ENCODE results near the gene NCK2. TPM values are rescaled to one million over a fixed set of nuclear protein-coding genes. Genes with fewer than 3 reads are reported as not detected.
A peak's percentile ranks its signal among the peaks of the same experiment; 100 is the strongest.

The NCK2 gene
- total RNA-seq, 4 donors from 2014 or later = 46.0 to 62.6 (median 55.3) TPM

DNA sequence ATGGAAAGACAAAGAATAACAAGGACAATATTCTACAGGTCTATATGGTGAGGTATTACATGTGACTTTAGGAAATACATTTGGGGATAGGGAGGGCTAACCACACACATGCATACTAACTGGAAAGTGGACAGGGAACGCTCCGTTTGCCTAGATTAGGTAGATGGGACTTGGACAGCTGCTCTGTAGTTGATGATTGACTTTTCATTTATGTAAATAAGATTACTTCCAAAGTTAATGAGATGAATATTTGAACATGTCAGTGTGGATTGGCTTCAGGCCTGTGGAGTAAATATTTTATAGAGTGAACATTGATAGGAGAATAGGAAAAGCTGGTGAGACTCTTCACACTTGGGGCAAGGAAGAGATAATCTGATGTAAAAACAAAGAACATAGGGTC lies 142.0 kb downstream of the NCK2 start:
- DNase-seq = no peak
- peaks cover 38 to 44% of the 10 kb centered on the region in 2 donors for H3K4me1 ChIP-seq
- 88 to 96% methylated on average over 2 of the region's 2 CpGs for WGBS, 2 donors
- no peak for TF ChIP-seq POLR2A (IDR thresholded peaks at IDR 0.05)
- TF ChIP-seq, protein P1, sequence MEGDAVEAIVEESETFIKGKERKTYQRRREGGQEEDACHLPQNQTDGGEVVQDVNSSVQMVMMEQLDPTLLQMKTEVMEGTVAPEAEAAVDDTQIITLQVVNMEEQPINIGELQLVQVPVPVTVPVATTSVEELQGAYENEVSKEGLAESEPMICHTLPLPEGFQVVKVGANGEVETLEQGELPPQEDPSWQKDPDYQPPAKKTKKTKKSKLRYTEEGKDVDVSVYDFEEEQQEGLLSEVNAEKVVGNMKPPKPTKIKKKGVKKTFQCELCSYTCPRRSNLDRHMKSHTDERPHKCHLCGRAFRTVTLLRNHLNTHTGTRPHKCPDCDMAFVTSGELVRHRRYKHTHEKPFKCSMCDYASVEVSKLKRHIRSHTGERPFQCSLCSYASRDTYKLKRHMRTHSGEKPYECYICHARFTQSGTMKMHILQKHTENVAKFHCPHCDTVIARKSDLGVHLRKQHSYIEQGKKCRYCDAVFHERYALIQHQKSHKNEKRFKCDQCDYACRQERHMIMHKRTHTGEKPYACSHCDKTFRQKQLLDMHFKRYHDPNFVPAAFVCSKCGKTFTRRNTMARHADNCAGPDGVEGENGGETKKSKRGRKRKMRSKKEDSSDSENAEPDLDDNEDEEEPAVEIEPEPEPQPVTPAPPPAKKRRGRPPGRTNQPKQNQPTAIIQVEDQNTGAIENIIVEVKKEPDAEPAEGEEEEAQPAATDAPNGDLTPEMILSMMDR (IDR thresholded peaks at IDR 0.05) = no peak
- H3K27ac ChIP-seq = peak overlapping the region; percentile 52 to 68 (median 60)
- no peak overlapping the region for H3K4me3 ChIP-seq (replicated peaks in 1 of 3)
- H3K9me3 ChIP-seq = no peaks in the 10 kb centered on the region
- no peaks in the 10 kb centered on the region for H3K27me3 ChIP-seq
- peaks cover 0 to 3% of the 10 kb centered on the region in 2 donors for H3K36me3 ChIP-seq
- intact Hi-C loops (cut with DNase I) = loop anchor here (10.0 kb wide), 2 partner anchors 62 to 142 kb away; partner anchors contain the start of gene NCK2

DNA sequence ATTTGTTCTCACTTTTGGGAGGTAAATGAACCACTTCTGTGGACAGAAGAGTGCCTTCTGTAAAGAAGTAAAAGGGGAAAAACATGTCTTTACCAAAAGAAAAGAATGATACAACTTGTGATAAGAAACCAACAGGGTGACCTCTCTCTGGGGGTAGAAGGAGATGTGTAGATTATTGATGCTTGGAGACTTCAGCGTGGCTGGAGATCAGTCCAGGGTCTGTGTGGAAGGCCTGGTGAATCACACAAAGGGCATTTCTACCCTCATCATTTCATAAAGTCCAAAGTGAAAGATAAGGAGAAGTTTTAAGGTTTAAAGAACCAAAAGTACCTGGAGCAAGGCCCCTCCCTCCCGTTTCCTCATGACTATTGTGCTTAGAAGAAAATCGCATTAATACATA lies 142.5 kb downstream of the NCK2 start:
- TF ChIP-seq POLR2A (IDR thresholded peaks at IDR 0.05) = no peak
- TF ChIP-seq, protein P1 (IDR thresholded peaks at IDR 0.05) = no peak
- intact Hi-C loops (cut with DNase I) = loop anchor here (10.0 kb wide), 2 partner anchors 62 to 142 kb away; partner anchors contain the start of gene NCK2
- peaks cover 33 to 38% of the 10 kb centered on the region in 2 donors for H3K4me1 ChIP-seq

DNA sequence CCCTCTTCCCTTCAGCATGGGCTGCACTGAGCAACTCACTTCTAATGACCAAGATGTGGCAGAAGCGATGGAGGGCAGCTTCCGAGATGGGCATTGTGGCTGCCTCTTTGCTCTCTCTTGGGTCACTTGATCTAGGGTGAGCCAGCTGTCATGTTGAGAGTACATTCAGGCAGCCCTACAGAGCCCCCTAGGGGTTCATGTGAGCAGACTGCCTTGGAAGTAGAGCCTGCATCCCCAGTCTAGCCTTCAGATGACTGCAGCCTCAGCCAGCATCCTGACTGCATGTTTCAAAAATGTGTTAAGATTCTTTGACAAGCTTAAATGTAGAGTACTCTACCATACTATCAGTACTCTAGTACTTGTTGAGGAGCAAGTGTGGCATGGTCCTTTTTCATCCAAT lies 143.9 kb downstream of the NCK2 start:
- H3K4me1 ChIP-seq = peaks cover 21 to 27% of the 10 kb centered on the region in 2 donors
- 97 to 100% methylated on average over 2 of the region's 2 CpGs for WGBS, 2 donors
- intact Hi-C loops (cut with DNase I) = loop anchor here (10.0 kb wide), 2 partner anchors 64 to 144 kb away; partner anchors contain the start of gene NCK2
- no peaks in the 10 kb centered on the region for H3K27me3 ChIP-seq
- no peak overlapping the region for H3K4me3 ChIP-seq (replicated peaks in 1 of 3)
- DNase-seq = no peak
- no peaks in the 10 kb centered on the region for H3K9me3 ChIP-seq
- H3K36me3 ChIP-seq = peaks cover 0 to 8% of the 10 kb centered on the region in 2 donors
- H3K27ac ChIP-seq = no peak overlapping the region
- TF ChIP-seq, protein P1 (IDR thresholded peaks at IDR 0.05) = no peak
- TF ChIP-seq POLR2A (IDR thresholded peaks at IDR 0.05) = no peak

More for the DNA sequence above, 142.5 kb downstream of the NCK2 start:
- 94% methylated on average over 3 of the region's 3 CpGs for WGBS, 2 donors
- H3K4me3 ChIP-seq (replicated peaks in 1 of 3) = no peak overlapping the region
- H3K27me3 ChIP-seq = no peaks in the 10 kb centered on the region
- H3K36me3 ChIP-seq = no peaks in the 10 kb centered on the region
- no peak for DNase-seq
- H3K27ac ChIP-seq = peak overlapping the region; percentile 4 to 68 (median 60)
- no peaks in the 10 kb centered on the region for H3K9me3 ChIP-seq

DNA sequence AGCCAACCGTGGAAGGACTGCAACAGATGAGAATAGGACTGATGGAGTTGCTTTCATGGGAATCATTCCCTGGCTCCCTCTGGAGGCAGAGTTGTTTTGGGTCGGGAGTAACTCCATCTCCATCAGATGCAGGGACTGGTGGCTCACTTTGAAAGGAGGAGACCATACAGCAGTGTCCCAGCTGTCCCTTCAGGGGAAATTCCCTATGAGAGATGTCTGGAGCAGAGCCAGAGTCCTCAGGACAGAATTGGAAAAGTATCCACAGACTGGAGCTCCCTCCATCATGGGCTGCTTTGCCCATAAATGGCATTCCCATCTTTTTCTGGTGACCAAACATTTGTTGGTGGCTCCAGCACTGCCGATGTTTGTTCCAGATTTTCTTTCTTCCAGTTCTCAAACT lies 144.3 kb downstream of the NCK2 start:
- no peak for DNase-seq
- intact Hi-C loops (cut with DNase I) = loop anchor here (10.0 kb wide), 2 partner anchors 64 to 144 kb away; partner anchors contain the start of gene NCK2
- WGBS, 2 donors = 82 to 87% methylated on average over 3 of the region's 3 CpGs
- TF ChIP-seq, protein P1 (IDR thresholded peaks at IDR 0.05) = no peak
- TF ChIP-seq POLR2A (IDR thresholded peaks at IDR 0.05) = no peak
- no peaks in the 10 kb centered on the region for H3K27me3 ChIP-seq
- peaks cover 0 to 8% of the 10 kb centered on the region in 2 donors for H3K36me3 ChIP-seq
- no peak overlapping the region for H3K4me3 ChIP-seq (replicated peaks in 1 of 3)
- no peaks in the 10 kb centered on the region for H3K9me3 ChIP-seq
- peaks cover 21 to 25% of the 10 kb centered on the region in 2 donors for H3K4me1 ChIP-seq
- no peak overlapping the region for H3K27ac ChIP-seq

DNA sequence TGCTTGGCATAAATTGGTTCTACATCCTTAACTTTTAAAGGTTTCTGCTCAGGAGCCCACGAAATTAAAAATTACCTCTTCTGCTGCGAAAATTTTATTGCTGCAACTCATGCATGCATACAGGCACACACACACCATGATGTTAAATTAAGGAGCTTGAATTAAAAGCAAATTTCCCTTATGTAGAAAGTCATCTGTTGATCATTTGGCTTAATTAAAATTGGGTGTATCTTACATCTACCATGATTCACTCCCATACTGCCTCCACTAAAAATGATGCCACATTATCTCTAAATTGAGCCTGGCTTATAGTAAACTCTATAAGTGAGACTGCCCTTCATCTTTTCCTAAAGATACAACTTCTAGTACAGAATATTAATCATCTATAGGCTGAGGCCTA lies 145.4 kb downstream of the NCK2 start:
- Histone ChIP-seq H3K27me3 (no peaks in the 10 kb centered on the region), H3K36me3 (peaks cover 0 to 8% of the 10 kb centered on the region in 2 donors), H3K27ac (no peak overlapping the region), H3K4me3 (replicated peaks in 1 of 3) (no peak overlapping the region), H3K9me3 (no peaks in the 10 kb centered on the region), H3K4me1 (peaks cover 21% of the 10 kb centered on the region in 2 donors)
- intact Hi-C loops (cut with DNase I) = no loop called here
- WGBS, 2 donors = 46 to 80% methylated on average over 2 of the region's 2 CpGs
- no peak for DNase-seq
- TF ChIP-seq POLR2A (IDR thresholded peaks at IDR 0.05) = no peak
- TF ChIP-seq, protein P1 (IDR thresholded peaks at IDR 0.05) = no peak

Measured in thyroid gland (tissue), 4 donors.